ENCODE results near the gene FNDC11.

Gene FNDC11

DNA sequence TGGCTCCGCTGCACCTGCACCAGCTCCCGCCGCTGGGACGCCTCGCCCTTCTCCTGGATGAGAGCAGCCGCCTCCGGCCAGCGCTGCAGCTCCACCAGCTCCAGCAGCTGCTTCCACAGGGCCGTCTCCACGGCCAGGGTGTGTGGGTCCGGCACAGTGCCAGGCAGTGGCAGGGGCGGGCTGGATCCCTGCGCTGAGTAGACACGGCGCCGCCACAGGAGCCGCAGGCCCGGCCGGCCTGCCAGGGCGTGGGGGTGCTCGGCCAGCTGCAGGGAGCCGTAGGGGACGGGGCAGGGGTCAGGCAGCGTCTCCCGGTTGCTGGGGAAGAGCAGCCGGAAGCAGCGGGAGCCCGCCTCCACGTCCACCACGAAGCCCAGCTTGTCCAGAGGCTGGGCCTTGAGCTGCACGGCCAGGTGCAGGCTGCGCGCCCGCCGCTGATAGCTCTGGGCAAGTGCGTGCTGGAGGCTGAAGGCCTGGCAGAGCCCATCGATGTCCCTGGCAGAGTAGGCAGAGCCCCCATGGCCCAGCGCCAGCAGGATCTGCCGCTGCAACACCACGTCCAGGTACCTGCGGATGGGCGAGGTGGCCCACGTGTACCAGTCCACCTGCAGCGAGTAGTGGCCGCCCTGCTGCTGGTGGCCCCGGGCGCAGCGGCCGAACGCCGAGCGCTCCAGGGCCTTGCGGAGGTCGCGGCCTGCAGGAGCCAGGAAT is 9.4 kb downstream of the FNDC11 start:
- TF ChIP-seq POLR2AphosphoS5 (IDR thresholded peaks at IDR 0.05; ENCODE audit: low read depth, low read length) (no peak), FOXP2 (optimal IDR thresholded peaks at IDR 0.05; ENCODE audit: borderline replicate concordance, extremely low read depth, extremely low read length, insufficient read depth) (no peak), TAF1 (IDR thresholded peaks at IDR 0.05; ENCODE audit: borderline replicate concordance, insufficient read depth, low read length) (no peak), SIN3A (IDR thresholded peaks at IDR 0.05; ENCODE audit: borderline replicate concordance, insufficient read depth, low read length) (no peak)
- TF ChIP-seq, protein P1, sequence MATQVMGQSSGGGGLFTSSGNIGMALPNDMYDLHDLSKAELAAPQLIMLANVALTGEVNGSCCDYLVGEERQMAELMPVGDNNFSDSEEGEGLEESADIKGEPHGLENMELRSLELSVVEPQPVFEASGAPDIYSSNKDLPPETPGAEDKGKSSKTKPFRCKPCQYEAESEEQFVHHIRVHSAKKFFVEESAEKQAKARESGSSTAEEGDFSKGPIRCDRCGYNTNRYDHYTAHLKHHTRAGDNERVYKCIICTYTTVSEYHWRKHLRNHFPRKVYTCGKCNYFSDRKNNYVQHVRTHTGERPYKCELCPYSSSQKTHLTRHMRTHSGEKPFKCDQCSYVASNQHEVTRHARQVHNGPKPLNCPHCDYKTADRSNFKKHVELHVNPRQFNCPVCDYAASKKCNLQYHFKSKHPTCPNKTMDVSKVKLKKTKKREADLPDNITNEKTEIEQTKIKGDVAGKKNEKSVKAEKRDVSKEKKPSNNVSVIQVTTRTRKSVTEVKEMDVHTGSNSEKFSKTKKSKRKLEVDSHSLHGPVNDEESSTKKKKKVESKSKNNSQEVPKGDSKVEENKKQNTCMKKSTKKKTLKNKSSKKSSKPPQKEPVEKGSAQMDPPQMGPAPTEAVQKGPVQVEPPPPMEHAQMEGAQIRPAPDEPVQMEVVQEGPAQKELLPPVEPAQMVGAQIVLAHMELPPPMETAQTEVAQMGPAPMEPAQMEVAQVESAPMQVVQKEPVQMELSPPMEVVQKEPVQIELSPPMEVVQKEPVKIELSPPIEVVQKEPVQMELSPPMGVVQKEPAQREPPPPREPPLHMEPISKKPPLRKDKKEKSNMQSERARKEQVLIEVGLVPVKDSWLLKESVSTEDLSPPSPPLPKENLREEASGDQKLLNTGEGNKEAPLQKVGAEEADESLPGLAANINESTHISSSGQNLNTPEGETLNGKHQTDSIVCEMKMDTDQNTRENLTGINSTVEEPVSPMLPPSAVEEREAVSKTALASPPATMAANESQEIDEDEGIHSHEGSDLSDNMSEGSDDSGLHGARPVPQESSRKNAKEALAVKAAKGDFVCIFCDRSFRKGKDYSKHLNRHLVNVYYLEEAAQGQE (IDR thresholded peaks at IDR 0.05; ENCODE audit: insufficient read depth in 1 of 2, low read depth in 2 of 2, low read length in 2 of 2) = no peak

DNA sequence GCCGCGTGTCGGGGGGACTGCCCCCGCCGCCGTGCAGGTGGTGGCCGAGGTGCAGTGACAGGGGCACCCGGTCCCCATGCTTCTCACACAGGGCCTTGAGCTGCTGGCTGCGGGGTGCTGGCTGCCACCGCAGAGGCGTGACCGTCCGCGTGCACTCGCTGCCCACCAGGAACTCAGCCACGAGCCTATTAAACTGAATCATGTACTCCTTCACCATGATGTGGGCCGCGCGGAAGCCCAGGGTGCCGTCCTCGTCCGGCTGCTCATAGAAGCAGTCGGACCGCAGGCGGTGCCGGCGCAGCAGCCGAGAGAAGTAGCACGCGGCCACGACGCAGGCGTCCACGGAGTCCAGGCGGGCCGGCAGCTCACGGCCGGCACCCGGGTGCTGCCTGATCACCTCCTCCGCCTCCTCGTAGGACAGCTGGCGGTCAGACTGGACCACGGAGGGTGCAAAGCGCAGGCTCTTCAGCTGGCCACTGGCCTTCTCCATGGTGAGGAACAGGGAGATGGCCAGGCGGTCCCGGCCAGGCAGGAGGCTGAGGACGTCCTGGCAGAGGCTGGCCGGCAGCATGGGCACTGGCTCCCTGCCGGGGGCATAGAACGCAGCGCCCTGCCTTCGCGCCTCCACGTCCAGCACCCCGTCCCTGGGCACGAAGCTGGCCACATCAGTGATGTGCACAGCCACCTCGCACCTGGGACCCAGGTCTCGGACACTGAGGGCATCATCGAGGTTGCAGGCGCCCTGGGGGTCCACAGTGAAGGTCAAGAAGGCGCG is 10.3 kb downstream of the FNDC11 start:
- no peak for TF ChIP-seq TAF1 (IDR thresholded peaks at IDR 0.05; ENCODE audit: borderline replicate concordance, insufficient read depth, low read length)
- TF ChIP-seq POLR2AphosphoS5 (IDR thresholded peaks at IDR 0.05; ENCODE audit: low read depth, low read length) = no peak
- TF ChIP-seq FOXP2 (optimal IDR thresholded peaks at IDR 0.05; ENCODE audit: borderline replicate concordance, extremely low read depth, extremely low read length, insufficient read depth) = no peak
- TF ChIP-seq, protein P1 (IDR thresholded peaks at IDR 0.05; ENCODE audit: insufficient read depth in 1 of 2, low read depth in 2 of 2, low read length in 2 of 2) = no peak
- TF ChIP-seq SIN3A (IDR thresholded peaks at IDR 0.05; ENCODE audit: borderline replicate concordance, insufficient read depth, low read length) = no peak

DNA sequence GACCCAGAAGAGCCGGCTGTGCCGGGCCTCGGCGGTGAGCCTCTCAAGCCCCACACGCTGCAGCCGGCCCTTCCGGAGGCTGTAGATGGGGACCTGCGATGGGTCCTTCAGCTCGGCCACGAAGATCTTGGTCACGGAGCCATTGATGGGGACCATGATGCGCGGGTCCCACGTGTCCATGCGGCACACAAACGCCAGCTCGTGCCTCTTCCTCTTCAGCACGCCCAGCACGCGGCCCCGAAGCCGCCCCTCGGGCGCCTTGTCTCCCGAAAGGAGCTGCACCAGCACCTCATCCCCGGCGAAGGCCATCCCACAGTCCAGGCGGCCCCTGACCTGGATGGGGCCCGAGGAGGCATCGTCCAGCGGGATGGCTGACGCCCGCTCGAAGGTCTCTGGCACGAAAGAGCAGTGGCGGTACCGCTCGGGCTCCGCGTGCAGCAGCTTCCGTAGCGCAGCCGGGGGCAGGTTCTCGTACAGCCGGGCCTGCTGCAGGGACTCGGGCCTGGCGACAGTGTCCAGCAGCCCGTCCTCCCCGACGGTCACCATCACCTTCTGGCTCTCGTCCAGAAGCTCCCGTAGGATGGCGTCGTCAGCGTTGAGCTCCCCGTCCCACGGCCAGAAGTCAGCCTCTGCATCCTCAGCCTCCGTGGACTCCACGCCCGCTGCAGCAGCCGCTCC is 11.2 kb downstream of the FNDC11 start:
- TF ChIP-seq POLR2AphosphoS5 (IDR thresholded peaks at IDR 0.05; ENCODE audit: low read depth, low read length) (no peak), TAF1 (IDR thresholded peaks at IDR 0.05; ENCODE audit: borderline replicate concordance, insufficient read depth, low read length) (no peak), SIN3A (IDR thresholded peaks at IDR 0.05; ENCODE audit: borderline replicate concordance, insufficient read depth, low read length) (no peak), FOXP2 (optimal IDR thresholded peaks at IDR 0.05; ENCODE audit: borderline replicate concordance, extremely low read depth, extremely low read length, insufficient read depth) (no peak)
- TF ChIP-seq, protein P1 (IDR thresholded peaks at IDR 0.05; ENCODE audit: insufficient read depth in 1 of 2, low read depth in 2 of 2, low read length in 2 of 2) = no peak

DNA sequence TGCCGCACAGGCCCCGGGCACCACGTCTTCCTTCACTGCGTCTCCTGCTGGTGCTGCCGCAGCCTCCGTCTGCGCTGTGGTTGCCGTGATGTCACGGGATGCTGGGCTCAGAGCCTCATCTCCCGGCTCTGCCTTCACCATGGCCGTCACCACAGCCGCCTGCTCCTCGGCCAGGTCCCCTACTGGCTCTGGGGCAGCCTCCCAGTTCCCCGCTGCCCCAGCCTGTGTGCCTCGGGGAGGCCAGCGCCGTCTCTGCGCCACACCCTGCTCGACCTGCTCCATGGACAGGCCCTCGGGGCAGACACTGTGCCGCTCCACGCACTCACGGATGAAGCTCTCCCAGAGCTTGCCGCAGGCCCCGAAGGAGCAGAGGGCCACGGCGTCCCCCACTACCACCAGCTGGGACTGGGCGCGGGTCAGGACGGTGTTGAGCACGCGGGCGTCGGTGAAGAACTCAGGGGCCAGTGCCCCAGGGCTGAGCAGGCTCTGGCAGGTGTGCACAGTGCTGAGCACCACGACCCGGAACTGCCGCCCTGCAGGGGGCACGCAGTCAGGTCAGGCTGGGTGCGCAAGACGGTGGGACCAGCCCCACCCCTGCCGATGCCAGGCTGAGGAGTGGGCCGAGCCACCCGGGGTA is 11.9 kb downstream of the FNDC11 start:
- no peak for TF ChIP-seq FOXP2 (optimal IDR thresholded peaks at IDR 0.05; ENCODE audit: borderline replicate concordance, extremely low read depth, extremely low read length, insufficient read depth)
- no peak for TF ChIP-seq TAF1 (IDR thresholded peaks at IDR 0.05; ENCODE audit: borderline replicate concordance, insufficient read depth, low read length)
- no peak for TF ChIP-seq SIN3A (IDR thresholded peaks at IDR 0.05; ENCODE audit: borderline replicate concordance, insufficient read depth, low read length)
- TF ChIP-seq, protein P1 (IDR thresholded peaks at IDR 0.05; ENCODE audit: insufficient read depth in 1 of 2, low read depth in 2 of 2, low read length in 2 of 2) = no peak
- no peak for TF ChIP-seq POLR2AphosphoS5 (IDR thresholded peaks at IDR 0.05; ENCODE audit: low read depth, low read length)

All from PFSK-1 (cell line).